ENCODE data around the gene DPYD.

Gene DPYD

GRCh38 chr1:97414682-97415312 is 506.0 kb downstream of the DPYD start:
- Histone ChIP-seq H3K27ac (no peak overlapping the region), H2AFZ (ENCODE audit: low read depth) (no peak overlapping the region), H3K36me3 (ENCODE audit: insufficient read depth) (no peaks in the 10 kb centered on the region), H3K27me3 (ENCODE audit: insufficient read depth, low read depth) (no peaks in the 10 kb centered on the region), H3K79me2 (ENCODE audit: insufficient read depth, low read depth) (no peaks in the 10 kb centered on the region), H3K4me2 (no peak overlapping the region), H4K20me1 (ENCODE audit: insufficient read depth) (no peaks in the 10 kb centered on the region), H3K4me3 (IDR thresholded peaks at IDR 0.05; ENCODE audit: insufficient read depth, low read depth, low read length) (no peak overlapping the region), H3K4me1 (ENCODE audit: low read depth, poor library complexity, severe bottlenecking) (no peaks in the 10 kb centered on the region), H3K9ac (no peak overlapping the region)
- no peak for TF ChIP-seq CTCF (conservative IDR thresholded peaks at IDR 0.05; ENCODE audit: low read depth, low read length)

- no peaks in the 10 kb centered on the region for H3K4me1 ChIP-seq (ENCODE audit: low read depth, poor library complexity, severe bottlenecking)
- H3K4me3 ChIP-seq (IDR thresholded peaks at IDR 0.05; ENCODE audit: insufficient read depth, low read depth, low read length) = no peak overlapping the region
- TF ChIP-seq CTCF (conservative IDR thresholded peaks at IDR 0.05; ENCODE audit: low read depth, low read length) = no peak
- H3K27ac ChIP-seq = no peak overlapping the region
- H3K27me3 ChIP-seq (ENCODE audit: insufficient read depth, low read depth) = no peaks in the 10 kb centered on the region
- H3K4me2 ChIP-seq = no peak overlapping the region
- no peak overlapping the region for H3K9ac ChIP-seq
- no peaks in the 10 kb centered on the region for H3K36me3 ChIP-seq (ENCODE audit: insufficient read depth)
- no peaks in the 10 kb centered on the region for H3K79me2 ChIP-seq (ENCODE audit: insufficient read depth, low read depth)
- no peaks in the 10 kb centered on the region for H4K20me1 ChIP-seq (ENCODE audit: insufficient read depth)
- no peak overlapping the region for H2AFZ ChIP-seq (ENCODE audit: low read depth)
Measured at GRCh38 chr1:97412737-97413136, 508.1 kb downstream of the DPYD start.

- H3K27ac ChIP-seq = no peak overlapping the region
- no peak overlapping the region for H3K4me3 ChIP-seq (IDR thresholded peaks at IDR 0.05; ENCODE audit: insufficient read depth, low read depth, low read length)
- no peaks in the 10 kb centered on the region for H3K79me2 ChIP-seq (ENCODE audit: insufficient read depth, low read depth)
- no peak overlapping the region for H3K4me2 ChIP-seq
- H4K20me1 ChIP-seq (ENCODE audit: insufficient read depth) = no peaks in the 10 kb centered on the region
- TF ChIP-seq CTCF (conservative IDR thresholded peaks at IDR 0.05; ENCODE audit: low read depth, low read length) = no peak
- H3K9ac ChIP-seq = no peak overlapping the region
- H2AFZ ChIP-seq (ENCODE audit: low read depth) = no peak overlapping the region
- no peaks in the 10 kb centered on the region for H3K27me3 ChIP-seq (ENCODE audit: insufficient read depth, low read depth)
- H3K36me3 ChIP-seq (ENCODE audit: insufficient read depth) = no peaks in the 10 kb centered on the region
- no peaks in the 10 kb centered on the region for H3K4me1 ChIP-seq (ENCODE audit: low read depth, poor library complexity, severe bottlenecking)
Measured at GRCh38 chr1:97412166-97412565, 508.7 kb downstream of the DPYD start.

DNA sequence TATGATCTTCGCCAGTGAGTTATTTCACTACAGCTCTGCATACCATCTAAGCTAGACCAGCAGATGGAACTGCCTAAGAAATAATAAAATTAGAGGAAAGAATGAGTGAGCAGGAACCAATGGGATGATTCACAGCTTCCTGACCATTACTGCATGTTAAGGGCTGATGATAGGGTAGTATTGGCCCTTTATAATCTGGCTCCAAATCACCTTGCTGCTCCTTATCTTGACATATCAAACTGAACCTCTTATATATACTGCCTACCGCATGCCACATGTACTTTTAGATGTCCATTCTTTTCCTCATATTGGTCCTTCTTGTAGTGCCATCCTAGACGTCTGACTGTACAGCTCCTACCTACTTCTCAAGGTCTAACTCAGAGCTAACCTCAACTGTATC is 524.4 kb downstream of the DPYD start:
- Histone ChIP-seq H3K27me3 (ENCODE audit: insufficient read depth, low read depth) (no peaks in the 10 kb centered on the region), H3K36me3 (ENCODE audit: insufficient read depth) (no peaks in the 10 kb centered on the region), H3K27ac (no peak overlapping the region), H2AFZ (ENCODE audit: low read depth) (no peak overlapping the region), H3K4me2 (no peak overlapping the region), H4K20me1 (ENCODE audit: insufficient read depth) (no peaks in the 10 kb centered on the region), H3K4me3 (IDR thresholded peaks at IDR 0.05; ENCODE audit: insufficient read depth, low read depth, low read length) (no peak overlapping the region), H3K4me1 (ENCODE audit: low read depth, poor library complexity, severe bottlenecking) (no peaks in the 10 kb centered on the region), H3K9ac (no peak overlapping the region), H3K79me2 (ENCODE audit: insufficient read depth, low read depth) (no peaks in the 10 kb centered on the region)
- TF ChIP-seq CTCF (conservative IDR thresholded peaks at IDR 0.05; ENCODE audit: low read depth, low read length) = no peak
